NOMO-1 (cell line): Measurements from ENCODE around the gene NOL7.

Experiments used
- DNase-seq, 2 experiments: peaks; one replicate each; lab custom pipeline; 2025; ENCODE audit not compliant: unreplicated experiment in 2 of 2; lab: John Stamatoyannopoulos, UW

NOL7 gene

DNA sequence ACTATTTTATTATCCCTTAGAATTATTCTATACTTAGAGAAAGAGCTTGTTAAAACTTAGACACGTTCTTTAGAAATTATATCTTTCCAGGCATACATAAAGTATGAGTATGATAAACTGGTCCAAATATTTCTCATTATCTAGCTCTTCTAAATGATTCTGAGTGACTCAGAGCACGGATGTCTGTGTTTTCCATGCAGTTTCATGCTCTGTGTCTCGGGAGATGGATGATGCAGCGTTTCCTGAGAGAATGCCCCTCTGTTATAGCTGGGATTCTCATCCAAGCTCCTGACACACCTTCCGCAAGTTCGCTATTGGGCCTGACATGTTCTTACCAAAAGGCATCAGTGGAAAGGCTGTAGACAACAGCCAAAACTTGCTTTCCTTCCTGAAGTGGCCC lies 21.4 kb upstream of the NOL7 start:
- DNase-seq, result no peak

- no peak for DNase-seq
Observed at GRCh38 chr6:13597073-13597472, 18.1 kb upstream of the NOL7 start.

GRCh38 chr6:13600036-13600435 lies 15.1 kb upstream of the NOL7 start:
- no peak for DNase-seq

- no peak for DNase-seq
Observed at GRCh38 chr6:13604135-13604534, 11.0 kb upstream of the NOL7 start.

DNA sequence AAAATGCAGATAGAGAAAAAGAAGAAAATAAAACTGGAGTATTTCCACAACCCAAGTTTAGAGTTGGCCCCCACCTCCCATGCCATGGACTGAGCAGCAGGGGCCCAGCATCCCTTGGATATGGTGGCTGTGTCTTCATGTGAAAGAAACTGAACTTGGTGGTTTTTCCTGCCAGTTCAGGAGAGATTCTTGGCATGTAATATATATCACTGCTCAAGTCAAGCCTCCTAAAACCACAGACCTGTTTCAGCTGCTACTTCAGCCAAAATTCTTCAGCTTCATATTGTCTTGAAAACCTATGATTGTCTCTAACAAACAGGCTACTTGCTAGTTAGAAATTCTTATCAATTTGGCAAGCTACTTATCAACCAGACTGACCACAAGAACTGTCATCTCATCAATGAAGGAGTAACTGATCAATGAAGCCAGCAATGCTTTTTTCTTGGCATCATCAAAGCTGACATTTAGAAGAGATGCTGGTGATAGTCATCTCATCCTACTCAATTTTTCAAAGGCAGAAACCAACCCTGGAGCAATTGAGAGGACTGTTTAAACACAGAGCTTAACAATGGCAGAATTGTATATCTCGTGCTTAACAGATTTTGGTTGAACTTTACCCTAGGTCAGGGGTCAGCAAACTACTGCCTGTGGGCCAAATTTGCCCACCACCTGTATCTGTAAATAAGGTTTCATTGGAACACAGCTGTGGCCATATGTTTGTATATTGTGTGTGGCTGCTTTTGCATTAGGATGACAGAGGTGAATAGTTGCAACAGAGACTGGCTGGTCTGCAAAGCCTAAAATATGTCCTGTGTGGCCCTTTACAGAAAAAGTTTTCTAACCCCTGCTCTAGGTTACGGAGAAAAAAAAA lies 10.4 kb upstream of the NOL7 start:
- no peak for DNase-seq

- no peak for DNase-seq
Observed at GRCh38 chr6:13605634-13606033, 9.5 kb upstream of the NOL7 start.

DNA sequence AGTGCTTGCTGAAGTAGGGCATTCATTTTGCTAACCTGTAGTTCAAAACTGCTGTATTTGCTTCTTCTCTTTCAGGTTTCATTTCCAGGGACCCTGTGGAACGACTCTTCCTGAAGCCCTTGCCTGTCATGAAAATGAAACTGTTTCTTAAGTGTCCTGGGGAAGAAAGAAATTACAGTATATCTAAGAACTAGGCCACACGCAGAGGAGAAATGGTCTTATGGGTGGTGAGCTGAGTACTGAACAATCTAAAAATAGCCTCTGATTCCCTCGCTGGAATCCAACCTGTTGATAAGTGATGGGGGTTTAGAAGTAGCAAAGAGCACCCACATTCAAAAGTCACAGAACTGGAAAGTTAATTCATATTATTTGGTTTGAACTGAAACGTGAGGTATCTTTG lies 3.4 kb upstream of the NOL7 start:
- peak; percentile 8 to 46 for DNase-seq

DNA sequence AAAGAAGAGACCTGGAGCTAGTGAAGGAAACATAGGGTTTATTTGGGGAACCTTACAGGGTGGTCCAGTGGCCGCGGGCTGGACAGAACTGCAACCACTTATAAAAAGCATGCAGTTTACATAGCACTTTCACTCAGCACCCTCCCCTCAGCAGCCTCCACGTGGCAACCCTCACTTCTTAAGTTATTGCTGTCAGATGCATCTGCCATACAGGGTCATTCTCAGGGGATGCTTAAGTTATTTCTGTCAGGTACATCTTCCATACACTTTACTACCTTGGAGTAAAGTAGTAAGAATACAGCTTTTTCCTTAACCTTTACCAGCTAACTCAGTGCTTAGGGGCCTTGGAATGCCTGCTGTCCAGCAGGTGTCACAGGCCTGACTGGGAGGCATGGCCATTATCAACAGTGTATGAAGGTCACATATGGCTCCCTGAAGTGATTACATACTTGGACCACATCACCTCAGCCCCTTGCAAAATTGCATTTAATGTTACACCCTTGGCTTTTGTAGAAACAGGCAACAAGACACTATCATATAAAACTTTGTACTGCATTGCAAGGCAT lies 2.0 kb upstream of the NOL7 start:
- DNase-seq, result no peak

DNA sequence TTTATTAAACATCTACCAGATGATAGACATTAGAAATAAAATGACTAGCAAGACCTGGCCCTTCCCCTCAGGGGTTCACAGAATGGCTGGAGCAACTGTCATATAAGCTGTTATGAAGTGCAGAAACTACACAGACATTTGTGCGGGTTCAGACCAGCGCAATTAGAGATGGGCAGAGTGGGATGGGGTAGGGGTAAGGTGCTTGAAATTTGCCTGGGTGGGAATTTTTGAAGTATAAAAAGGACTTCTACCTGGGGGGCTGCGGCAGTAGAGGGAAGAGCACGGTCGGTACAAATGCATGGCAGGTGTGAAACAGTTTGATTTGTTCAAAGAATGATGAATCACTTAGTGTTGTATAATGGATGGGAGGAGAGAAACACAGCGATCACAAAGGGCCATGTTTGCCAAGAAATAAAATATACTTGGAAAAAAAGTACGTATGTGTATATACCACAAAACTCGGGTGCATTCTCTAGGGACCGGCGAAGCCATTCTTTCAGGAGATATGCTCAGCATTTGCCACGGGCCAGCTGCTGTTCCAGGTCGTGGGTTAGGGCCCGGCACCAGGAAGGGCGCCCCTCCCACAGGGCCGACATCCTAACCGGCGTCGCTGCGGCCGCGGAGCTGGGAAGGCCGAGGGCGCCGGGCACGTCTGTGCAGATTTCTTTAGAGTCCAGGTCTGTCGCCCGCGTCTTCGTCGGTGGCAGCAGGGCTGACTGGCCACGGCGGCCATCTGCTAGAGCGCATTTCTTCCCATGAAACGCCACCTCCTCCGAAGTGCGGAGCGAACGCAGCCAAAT lies 809 bp upstream of the NOL7 start:
- DNase-seq, result no peak

DNA sequence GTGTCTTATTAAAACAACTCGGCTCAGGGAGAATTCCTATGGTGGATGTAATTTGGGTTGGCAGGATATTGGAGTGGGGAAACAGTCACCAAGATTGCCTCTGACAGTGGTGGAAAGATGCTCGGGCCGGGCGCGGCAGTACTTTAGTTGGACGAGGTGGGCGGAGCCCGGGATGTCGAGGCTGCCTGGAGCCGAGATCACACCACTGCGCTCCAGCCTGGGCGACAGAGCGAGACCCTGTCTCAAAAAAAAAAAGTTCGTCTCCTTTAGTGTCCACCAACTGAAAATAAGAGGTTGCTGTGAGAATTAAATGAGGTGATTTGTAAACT lies 621 bp downstream of the NOL7 start:
- peak; percentile 35 to 53 for DNase-seq

GRCh38 chr6:13617066-13617465 lies 1.9 kb downstream of the NOL7 start:
- no peak for DNase-seq

DNA sequence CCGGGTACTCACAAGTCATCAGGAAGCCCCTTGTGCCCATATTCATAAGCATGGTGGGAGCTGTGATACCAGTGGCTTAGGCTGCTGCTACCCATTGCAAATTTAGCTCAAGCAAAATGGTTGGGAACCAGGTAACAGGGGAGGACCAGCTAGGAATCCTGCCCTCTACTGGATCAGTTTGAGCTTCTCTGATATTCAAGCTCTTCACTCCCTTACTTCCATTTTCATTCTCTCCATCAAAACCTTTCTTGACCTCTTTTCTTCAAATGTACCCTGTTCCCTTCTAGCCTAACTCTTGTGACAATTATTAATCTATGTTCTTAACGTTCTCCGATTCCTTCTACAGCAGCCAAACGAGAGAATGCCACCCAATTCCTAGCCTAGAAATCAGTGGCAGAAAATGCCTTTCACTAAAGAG lies 9.7 kb downstream of the NOL7 start:
- DNase-seq, result peak; percentile 8 to 48

DNA sequence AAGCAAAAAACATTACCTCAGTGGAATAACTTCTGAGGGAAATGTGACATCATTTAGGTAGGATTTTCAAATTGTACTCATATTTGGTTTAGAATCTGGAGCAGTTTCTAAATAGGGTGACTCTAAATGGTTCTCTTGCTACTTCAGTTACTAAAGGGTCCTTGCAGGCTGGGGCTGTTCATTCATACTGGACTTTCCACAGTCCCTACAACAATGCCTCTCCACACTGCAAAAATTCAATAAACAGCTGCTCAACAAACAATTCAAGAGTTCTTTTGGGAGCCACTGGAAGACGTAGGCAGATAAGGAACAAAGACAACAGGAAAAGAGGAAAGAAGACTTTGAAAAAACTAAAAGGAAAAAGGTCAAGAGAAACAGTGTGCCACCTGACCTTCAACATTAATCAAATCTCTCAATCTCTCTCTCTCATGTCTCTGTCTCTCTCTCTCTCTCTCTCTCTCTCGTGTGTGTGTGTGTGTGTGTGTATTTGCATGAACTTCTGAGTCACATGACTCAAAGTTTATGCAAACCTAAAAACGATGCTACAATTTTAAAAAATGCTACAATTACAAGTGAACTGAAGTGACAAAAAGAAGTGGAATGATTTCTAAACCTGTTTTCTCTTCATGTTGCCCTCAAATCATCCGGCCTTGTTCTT lies 14.5 kb downstream of the NOL7 start:
- no peak for DNase-seq

DNA sequence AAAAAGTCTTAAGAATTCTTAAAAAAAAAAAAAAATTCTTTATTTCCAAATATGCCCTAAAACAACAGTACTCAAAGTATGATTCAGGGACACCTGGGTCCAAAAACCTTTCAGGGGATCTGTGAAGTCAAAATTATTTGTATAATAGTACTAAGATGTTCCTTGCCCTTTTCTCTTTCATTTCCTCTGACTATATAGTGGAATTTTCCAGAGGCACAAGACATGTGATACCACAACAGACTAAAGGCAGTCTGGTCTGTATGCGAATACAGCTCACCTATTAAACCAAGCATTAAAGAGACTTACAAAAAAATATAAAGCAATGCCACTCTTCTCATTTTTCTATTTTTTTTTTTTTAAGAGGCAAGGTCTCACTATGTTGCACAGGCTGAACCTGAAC lies 15.4 kb downstream of the NOL7 start:
- DNase-seq, result no peak

DNA sequence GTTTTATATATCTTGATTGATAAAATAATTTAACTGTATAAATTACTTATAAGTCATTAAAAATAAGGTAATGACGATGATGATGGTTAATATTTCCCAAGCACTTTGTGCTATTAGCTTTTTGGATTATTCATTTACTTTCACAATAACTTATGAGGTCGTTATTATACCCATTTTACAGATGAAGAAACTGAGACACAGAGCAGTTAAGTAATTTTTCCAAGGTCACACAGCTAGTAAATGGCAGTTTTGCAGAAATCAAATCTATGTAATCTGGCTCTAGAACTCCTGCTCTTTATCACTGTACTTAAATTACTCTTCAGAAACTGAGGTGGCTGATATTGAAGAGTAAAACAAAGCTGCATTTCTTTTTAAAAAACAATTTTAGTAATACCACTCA lies 18.2 kb downstream of the NOL7 start:
- no peak for DNase-seq

- peak in 1 of 2 experiments; percentile 75 for DNase-seq
Observed at GRCh38 chr6:13635948-13636658, 21.0 kb downstream of the NOL7 start.

DNA sequence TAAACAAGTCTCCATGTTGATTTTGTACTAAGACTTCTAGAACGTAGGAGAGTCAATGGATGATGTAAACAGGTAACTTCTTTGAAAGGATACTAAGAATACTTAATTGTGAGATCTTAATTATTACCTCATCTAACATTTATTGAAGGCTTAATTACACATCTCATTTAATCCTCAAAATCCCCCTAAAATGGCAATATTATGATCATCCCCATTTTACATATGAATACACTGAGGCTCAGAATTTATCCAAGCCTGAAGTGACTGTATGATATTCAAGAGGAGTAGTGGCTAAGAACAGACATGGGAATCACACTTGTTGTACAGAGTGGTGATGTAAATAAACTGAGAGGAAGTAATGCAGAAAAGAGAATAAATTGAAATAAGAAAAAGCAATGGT lies 22.9 kb downstream of the NOL7 start:
- DNase-seq, result no peak

DNA sequence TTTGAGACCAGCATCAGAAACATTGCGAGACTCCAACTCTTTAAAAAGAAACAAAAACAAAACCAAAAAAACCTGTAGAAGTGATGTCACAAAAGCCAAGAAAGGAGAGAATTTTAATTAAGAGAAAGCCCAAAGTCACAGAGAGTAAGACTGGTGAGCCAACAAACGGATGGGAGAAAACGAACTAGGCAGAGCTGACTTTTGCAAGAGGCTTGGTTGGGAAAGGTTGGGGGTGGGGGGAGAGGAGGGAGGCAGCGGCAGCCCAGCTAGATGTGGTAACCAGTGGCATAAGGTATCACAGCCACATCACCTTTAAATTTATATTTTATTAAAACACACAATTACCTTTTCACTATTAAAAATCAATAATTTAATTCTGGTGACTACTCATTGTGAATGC lies 23.5 kb downstream of the NOL7 start:
- DNase-seq, result peak; percentile 67 to 87

DNA sequence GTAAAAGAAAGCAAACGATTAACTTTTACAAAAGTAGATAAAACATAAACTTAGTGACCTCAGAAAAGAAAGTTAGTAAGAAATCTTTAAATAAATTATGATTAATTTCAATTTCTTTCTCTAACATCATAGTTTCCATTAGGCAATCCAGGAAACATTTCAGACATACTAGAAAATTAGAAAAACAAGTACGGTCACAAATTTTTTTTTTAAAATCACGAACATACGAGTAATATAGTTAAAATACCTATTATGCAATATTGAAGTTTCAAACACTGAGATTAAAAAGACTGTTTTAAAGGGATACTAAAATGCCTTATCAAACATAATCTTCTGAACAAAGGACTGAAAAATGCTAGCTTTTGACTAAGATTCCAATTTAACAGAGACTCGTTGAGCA lies 26.2 kb downstream of the NOL7 start:
- DNase-seq, result no peak

DNA sequence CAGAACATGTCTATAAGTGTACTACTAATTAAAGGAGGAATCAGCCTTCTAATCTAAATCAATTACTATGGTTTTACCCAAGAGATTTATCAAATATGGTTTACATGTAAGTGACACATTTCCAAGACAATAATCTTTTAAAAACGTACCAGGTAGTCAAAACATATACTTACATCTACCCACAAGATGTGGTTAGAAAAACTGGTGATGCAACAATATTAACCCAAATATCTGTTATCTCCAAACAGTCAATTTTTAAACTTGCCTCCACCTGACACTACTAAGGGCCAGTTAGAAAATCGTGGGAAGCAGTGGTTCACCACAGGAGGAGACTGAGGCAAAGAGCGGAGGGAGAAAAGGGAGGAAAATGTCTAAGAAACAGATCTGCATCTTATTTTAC lies 28.0 kb downstream of the NOL7 start:
- DNase-seq, result no peak

GRCh38 chr6:13648850-13649249 lies 33.7 kb downstream of the NOL7 start:
- no peak for DNase-seq
